ENCODE measurements around the gene ZNF697.
"Not testable (repeated sequence)": the region's sequence is repeated elsewhere in the genome, so short reads cannot be mapped to it uniquely, and the experiment has no call there.

The ZNF697 gene

DNA sequence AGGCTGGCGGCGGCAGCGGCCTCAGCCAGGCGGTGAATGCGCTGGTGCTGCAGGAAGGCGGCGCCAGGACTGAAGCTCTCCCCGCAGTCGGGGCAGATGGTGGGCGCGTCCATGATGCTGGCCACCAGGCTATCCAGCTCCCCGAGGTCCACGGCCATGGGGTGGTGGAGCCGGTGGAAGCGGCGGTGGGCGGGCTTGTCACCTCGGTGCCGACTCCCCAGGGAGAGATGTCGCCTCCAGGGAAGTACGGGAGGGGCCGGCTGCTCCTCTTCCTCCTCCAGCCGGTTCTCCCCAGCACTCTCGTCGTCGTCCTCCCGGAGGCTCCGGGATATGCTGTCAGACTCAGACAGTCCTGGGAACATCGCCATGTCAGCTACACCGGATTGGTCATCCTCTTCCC, 24.4 kb downstream of the ZNF697 start:
- no peak for DNase-seq (ENCODE audit: low read depth)
- H3K4me3 ChIP-seq (ENCODE audit: low read depth, low read length): no peak overlapping the region
- TF ChIP-seq, protein P1, sequence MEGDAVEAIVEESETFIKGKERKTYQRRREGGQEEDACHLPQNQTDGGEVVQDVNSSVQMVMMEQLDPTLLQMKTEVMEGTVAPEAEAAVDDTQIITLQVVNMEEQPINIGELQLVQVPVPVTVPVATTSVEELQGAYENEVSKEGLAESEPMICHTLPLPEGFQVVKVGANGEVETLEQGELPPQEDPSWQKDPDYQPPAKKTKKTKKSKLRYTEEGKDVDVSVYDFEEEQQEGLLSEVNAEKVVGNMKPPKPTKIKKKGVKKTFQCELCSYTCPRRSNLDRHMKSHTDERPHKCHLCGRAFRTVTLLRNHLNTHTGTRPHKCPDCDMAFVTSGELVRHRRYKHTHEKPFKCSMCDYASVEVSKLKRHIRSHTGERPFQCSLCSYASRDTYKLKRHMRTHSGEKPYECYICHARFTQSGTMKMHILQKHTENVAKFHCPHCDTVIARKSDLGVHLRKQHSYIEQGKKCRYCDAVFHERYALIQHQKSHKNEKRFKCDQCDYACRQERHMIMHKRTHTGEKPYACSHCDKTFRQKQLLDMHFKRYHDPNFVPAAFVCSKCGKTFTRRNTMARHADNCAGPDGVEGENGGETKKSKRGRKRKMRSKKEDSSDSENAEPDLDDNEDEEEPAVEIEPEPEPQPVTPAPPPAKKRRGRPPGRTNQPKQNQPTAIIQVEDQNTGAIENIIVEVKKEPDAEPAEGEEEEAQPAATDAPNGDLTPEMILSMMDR (IDR thresholded peaks at IDR 0.05; ENCODE audit: insufficient read depth, low read depth, low read length, missing control alignments): no peak

DNA sequence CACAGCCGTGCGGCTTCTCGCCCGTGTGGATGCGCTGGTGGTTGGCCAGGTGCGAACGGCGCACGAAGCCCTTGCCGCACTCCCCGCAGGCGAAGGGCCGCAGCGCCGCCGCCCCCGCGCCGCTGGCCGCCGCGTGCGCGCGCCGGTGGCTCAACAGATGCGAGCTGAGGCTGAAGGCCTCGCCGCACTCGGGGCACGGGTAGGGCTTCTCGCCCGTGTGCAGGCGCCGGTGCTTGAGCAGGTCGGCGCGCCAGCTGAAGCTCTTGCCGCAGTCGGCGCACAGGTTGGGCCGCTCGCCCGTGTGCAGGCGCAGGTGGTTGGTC, 24.9 kb downstream of the ZNF697 start:
- no peak overlapping the region for H3K4me3 ChIP-seq (ENCODE audit: low read depth, low read length)
- DNase-seq (ENCODE audit: low read depth): no peak
- TF ChIP-seq, protein P1 (IDR thresholded peaks at IDR 0.05; ENCODE audit: insufficient read depth, low read depth, low read length, missing control alignments): no peak

DNA sequence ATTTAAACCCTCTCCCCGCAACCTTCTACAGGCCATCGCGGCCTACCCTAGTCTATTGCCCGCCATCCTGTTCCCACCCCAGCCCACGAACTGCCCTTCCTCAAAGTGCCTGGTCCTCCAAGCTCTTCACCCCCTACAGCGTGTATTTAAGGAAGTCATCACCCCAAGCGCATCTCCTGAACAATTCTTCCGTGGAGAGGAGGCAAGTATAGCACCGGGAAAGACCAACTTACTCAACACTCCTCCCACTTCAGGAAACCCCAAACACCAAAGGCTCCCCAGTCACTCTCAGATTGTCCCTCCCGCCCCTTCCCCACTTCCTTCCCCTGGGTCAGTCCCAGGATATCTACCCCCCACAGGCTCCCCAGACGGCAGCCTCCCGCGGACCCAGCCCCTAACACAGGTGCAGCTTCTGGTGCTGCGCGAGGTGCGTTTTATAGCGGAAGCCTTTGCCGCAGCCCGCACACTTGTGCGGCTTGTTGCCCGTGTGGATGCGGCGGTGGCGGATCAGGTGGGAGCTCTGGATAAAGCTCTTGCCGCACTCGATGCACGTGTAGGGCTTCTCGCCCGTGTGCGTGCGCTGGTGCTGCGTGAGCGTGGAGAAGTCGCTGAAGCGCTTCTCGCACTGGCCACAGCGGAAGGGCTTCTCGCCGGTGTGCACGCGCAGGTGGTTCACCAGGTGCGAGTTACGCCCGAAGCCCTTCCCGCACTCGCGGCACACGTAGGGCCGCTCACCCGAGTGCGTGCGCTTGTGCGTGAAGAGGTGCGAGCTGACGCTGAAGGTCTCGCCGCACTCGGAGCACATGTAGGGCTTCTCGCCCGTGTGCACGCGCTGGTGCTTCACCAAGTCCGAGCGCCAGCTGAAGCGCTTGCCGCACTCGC, 25.5 kb downstream of the ZNF697 start:
- DNase-seq (ENCODE audit: low read depth): no peak
- no peak overlapping the region for H3K4me3 ChIP-seq (ENCODE audit: low read depth, low read length)
- TF ChIP-seq, protein P1 (IDR thresholded peaks at IDR 0.05; ENCODE audit: insufficient read depth, low read depth, low read length, missing control alignments): no peak

GRCh38 chr1:119621705-119622104, 26.4 kb downstream of the ZNF697 start:
- H3K4me3 ChIP-seq (ENCODE audit: low read depth, low read length): no peak overlapping the region
- DNase-seq (ENCODE audit: low read depth): no peak
- TF ChIP-seq, protein P1 (IDR thresholded peaks at IDR 0.05; ENCODE audit: insufficient read depth, low read depth, low read length, missing control alignments): no peak

GRCh38 chr1:119617751-119618691, 30.0 kb downstream of the ZNF697 start:
- DNase-seq (ENCODE audit: low read depth): no peak
- no peak overlapping the region for H3K4me3 ChIP-seq (ENCODE audit: low read depth, low read length)
- TF ChIP-seq, protein P1 (IDR thresholded peaks at IDR 0.05; ENCODE audit: insufficient read depth, low read depth, low read length, missing control alignments): no peak

- DNase-seq (ENCODE audit: low read depth); H3K4me3 ChIP-seq (ENCODE audit: low read depth, low read length): not testable (repeated sequence)
Measured at GRCh38 chr1:119616748-119617147, 31.3 kb downstream of the ZNF697 start.

DNA sequence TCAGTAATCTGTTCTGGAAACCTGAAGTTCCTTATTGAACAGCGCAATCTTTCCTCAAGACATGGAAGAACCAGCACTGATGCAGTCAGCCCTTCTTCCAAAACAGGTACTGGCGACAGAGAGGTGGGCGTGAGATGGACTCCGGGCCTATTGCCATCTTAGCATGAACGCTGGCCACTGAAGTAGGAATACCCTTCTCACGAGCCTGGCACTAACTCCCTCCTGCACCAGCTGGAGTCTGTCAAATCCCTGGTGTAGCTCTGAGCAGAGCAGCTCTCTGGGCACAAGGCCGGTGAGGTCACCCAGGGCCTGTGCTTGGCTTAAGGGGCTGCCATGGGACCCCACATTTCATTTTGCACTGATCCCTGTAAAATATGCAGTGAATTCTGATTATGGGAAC, 33.0 kb downstream of the ZNF697 start:
- H3K4me3 ChIP-seq (ENCODE audit: low read depth, low read length); DNase-seq (ENCODE audit: low read depth): not testable (repeated sequence)

All from GM12865 (cell line).